HEK293 (cell line): ENCODE data around the gene CAPS.

ENCODE experiments used
- CTCF ChIA-PET: fragments of 350-600 bp; formaldehyde crosslinking; extraction: SDS; loops from one replicate; lab custom pipeline; 2021; ENCODE audit warnings: antibody characterized with exemption; lab: Yijun Ruan, JAX
- POLR2A ChIA-PET: fragments of 300-600 bp; formaldehyde crosslinking; extraction: SDS; loops from one replicate; lab custom pipeline; 2020; ENCODE audit warnings: antibody characterized with exemption, inconsistent platforms; lab: Yijun Ruan, JAX
- H3K27ac ChIP-seq: fragments of 200-500 bp; sonication (Bioruptor generic); 2 replicates; pipeline ENCODE4 v1.5.1; 2014; ENCODE audit warnings: low read depth, low read length, control low read depth, inconsistent platforms; ENCODE audit errors: extremely low read depth
- H3K36me3 ChIP-seq, 2 experiments: fragments of 200-500 bp in 1 of 2; sonication (Bioruptor generic) in 1 of 2; 1 replicate in 1 of 2; 2 replicates in 1 of 2; pipeline ENCODE4 v1.5.1; 2014 to 2017; ENCODE audit warnings: inconsistent platforms in 2 of 2, low read length in 2 of 2; ENCODE audit not compliant: control insufficient read depth in 2 of 2, insufficient read depth in 1 of 2
- H3K4me1 ChIP-seq: fragments of 200-500 bp; sonication (Bioruptor generic); 2 replicates; pipeline ENCODE4 v1.5.1; 2014; ENCODE audit warnings: mild to moderate bottlenecking, low read length, inconsistent platforms; ENCODE audit not compliant: control insufficient read depth, insufficient read depth
- H3K4me3 ChIP-seq: 2 replicates; pipeline ENCODE4 v1.5.1; 2011; ENCODE audit warnings: low read depth, mild to moderate bottlenecking, control low read depth, low read length, moderate library complexity
- H3K9me3 ChIP-seq: fragments of 200-500 bp; sonication (Bioruptor generic); 2 replicates; pipeline ENCODE4 v1.5.1; 2014; ENCODE audit warnings: low read depth, low read length, inconsistent platforms; ENCODE audit not compliant: control insufficient read depth, insufficient read depth
- HOXA7 ChIP-seq: sonication (generic); formaldehyde crosslinking; IDR thresholded peaks from 2 replicates; pipeline ENCODE4 v1.8.1; 2022; ENCODE audit warnings: missing genetic modification reagents, borderline replicate concordance
- KLF7 ChIP-seq: fragments of 450-650 bp; formaldehyde crosslinking; IDR thresholded peaks from 2 replicates; pipeline ENCODE4 v1.5.1; 2016; ENCODE audit warnings: missing biosample characterization, missing genetic modification characterization, borderline replicate concordance
- WT1 ChIP-seq: fragments of 450-650 bp; formaldehyde crosslinking; IDR thresholded peaks from 2 replicates; pipeline ENCODE4 v1.5.1; 2016; ENCODE audit warnings: missing biosample characterization, missing genetic modification characterization
- YY1 ChIP-seq: fragments of 450-650 bp; formaldehyde crosslinking; IDR thresholded peaks from 2 replicates; pipeline ENCODE4 v1.5.1; 2018; ENCODE audit warnings: missing biosample characterization, missing genetic modification characterization
- ZNF174 ChIP-seq: fragments of 450-650 bp; formaldehyde crosslinking; IDR thresholded peaks from 2 replicates; pipeline ENCODE4 v1.5.0; 2017; ENCODE audit warnings: missing biosample characterization, mild to moderate bottlenecking, missing genetic modification characterization
- ZNF211 ChIP-seq: fragments of 450-650 bp; formaldehyde crosslinking; IDR thresholded peaks from 2 replicates; pipeline ENCODE4 v1.5.1; 2016; ENCODE audit warnings: low read depth, missing biosample characterization, missing genetic modification characterization
- ZNF214 ChIP-seq: fragments of 450-650 bp; formaldehyde crosslinking; IDR thresholded peaks from 2 replicates; pipeline ENCODE4 v1.5.1; 2017; ENCODE audit warnings: missing biosample characterization, mild to moderate bottlenecking, missing genetic modification characterization, borderline replicate concordance
- ZNF302 ChIP-seq: fragments of 450-650 bp; formaldehyde crosslinking; IDR thresholded peaks from 2 replicates; pipeline ENCODE4 v1.5.1; 2016; ENCODE audit warnings: missing biosample characterization, missing genetic modification characterization, low read depth
- ZNF585B ChIP-seq: fragments of 450-650 bp; formaldehyde crosslinking; IDR thresholded peaks from 2 replicates; pipeline ENCODE4 v1.5.1; 2016; ENCODE audit warnings: missing biosample characterization, missing genetic modification characterization
- ZNF701 ChIP-seq: fragments of 450-650 bp; formaldehyde crosslinking; IDR thresholded peaks from 2 replicates; pipeline ENCODE4 v1.5.1; 2016; ENCODE audit warnings: missing biosample characterization, missing genetic modification characterization
- ZNF747 ChIP-seq: fragments of 450-650 bp; formaldehyde crosslinking; IDR thresholded peaks from 2 replicates; pipeline ENCODE4 v1.5.1; 2016; ENCODE audit warnings: missing biosample characterization, missing genetic modification characterization
- ZNF792 ChIP-seq: fragments of 450-650 bp; formaldehyde crosslinking; IDR thresholded peaks from 2 replicates; pipeline ENCODE4 v1.5.1; 2016; ENCODE audit warnings: missing biosample characterization, missing genetic modification characterization
- TF ChIP-seq, protein P1 (sequence below): fragments of 450-650 bp; formaldehyde crosslinking; IDR thresholded peaks from 2 replicates; pipeline ENCODE4 v1.5.1; 2016; ENCODE audit warnings: missing biosample characterization, missing genetic modification characterization
- TF ChIP-seq, protein P2 (sequence below): fragments of 450-650 bp; formaldehyde crosslinking; IDR thresholded peaks from 2 replicates; pipeline ENCODE4 v1.5.1; 2016; ENCODE audit warnings: missing biosample characterization, missing genetic modification characterization, borderline replicate concordance
- TF ChIP-seq, protein P3 (sequence below): fragments of 450-650 bp; formaldehyde crosslinking; IDR thresholded peaks from 2 replicates; pipeline ENCODE4 v1.5.1; 2016; ENCODE audit warnings: missing biosample characterization, missing genetic modification characterization
- TF ChIP-seq, protein P4 (sequence below): fragments of 450-650 bp; formaldehyde crosslinking; IDR thresholded peaks from 2 replicates; pipeline ENCODE4 v1.5.1; 2016; ENCODE audit warnings: missing biosample characterization, missing genetic modification characterization
- TF ChIP-seq, protein P5 (sequence below): fragments of 450-650 bp; formaldehyde crosslinking; IDR thresholded peaks from 2 replicates; pipeline ENCODE4 v1.5.1; 2017; ENCODE audit warnings: missing biosample characterization, missing genetic modification characterization
- TF ChIP-seq, protein P6 (sequence below): fragments of 450-650 bp; formaldehyde crosslinking; IDR thresholded peaks from 2 replicates; pipeline ENCODE4 v1.5.1; 2016; ENCODE audit warnings: missing biosample characterization, missing genetic modification characterization
- TF ChIP-seq, protein P7 (sequence below): sonication (generic); formaldehyde crosslinking; IDR thresholded peaks from 2 replicates; pipeline ENCODE4 v1.8.1; 2022; ENCODE audit warnings: mild to moderate bottlenecking, moderate library complexity, missing genetic modification reagents

Gene CAPS

DNA sequence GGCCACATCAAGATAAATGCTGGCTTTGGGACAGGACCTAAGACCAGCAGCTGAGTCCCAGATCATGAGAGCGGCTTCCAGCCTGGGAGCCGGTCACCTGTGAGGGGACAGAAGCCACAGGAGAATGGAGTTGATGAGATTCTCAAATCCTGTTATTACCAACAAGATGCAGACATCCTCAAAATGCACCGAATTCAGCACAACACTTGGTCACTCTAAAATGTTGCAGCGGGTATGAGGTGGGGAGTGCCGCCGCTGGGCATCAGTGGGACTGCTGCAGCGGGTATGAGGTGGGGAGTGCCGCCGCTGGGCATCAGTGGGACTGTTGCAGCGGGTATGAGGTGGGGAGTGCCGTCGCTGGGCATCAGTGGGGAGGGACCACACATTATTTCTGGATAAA, 42.7 kb downstream of the CAPS start:
- peaks cover 54% of the 10 kb centered on the region for H3K4me1 ChIP-seq
- no peaks in the 10 kb centered on the region for H3K9me3 ChIP-seq
- ChIA-PET CTCF (interaction anchor here (0.7 to 7.3 kb wide), 3 partner anchors 11 to 404 kb away, joined by 3 to 60 read pairs (median 3); partner anchors contain the start of gene CLPP), POLR2A (interaction anchor here (0.6 to 1.3 kb wide), 3 partner anchors 22 to 236 kb away, joined by 3 to 4 read pairs (median 3); partner anchors contain the start of genes NDUFA11 and RANBP3)
- no peak overlapping the region for H3K27ac ChIP-seq
- H3K36me3 ChIP-seq, result peaks cover 0 to 7% of the 10 kb centered on the region in 2 experiments; a peak in 1 of 3 replicates
- no peak overlapping the region for H3K4me3 ChIP-seq
- TF ChIP-seq, protein P1, sequence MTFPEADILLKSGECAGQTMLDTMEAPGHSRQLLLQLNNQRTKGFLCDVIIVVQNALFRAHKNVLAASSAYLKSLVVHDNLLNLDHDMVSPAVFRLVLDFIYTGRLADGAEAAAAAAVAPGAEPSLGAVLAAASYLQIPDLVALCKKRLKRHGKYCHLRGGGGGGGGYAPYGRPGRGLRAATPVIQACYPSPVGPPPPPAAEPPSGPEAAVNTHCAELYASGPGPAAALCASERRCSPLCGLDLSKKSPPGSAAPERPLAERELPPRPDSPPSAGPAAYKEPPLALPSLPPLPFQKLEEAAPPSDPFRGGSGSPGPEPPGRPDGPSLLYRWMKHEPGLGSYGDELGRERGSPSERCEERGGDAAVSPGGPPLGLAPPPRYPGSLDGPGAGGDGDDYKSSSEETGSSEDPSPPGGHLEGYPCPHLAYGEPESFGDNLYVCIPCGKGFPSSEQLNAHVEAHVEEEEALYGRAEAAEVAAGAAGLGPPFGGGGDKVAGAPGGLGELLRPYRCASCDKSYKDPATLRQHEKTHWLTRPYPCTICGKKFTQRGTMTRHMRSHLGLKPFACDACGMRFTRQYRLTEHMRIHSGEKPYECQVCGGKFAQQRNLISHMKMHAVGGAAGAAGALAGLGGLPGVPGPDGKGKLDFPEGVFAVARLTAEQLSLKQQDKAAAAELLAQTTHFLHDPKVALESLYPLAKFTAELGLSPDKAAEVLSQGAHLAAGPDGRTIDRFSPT (tag by site-specific recombination), result peak; percentile 23; the same call in 1 of the 2 replicates
- TF ChIP-seq WT1 (tag by site-specific recombination) (no peak), ZNF214 (tag by site-specific recombination) (no peak)

DNA sequence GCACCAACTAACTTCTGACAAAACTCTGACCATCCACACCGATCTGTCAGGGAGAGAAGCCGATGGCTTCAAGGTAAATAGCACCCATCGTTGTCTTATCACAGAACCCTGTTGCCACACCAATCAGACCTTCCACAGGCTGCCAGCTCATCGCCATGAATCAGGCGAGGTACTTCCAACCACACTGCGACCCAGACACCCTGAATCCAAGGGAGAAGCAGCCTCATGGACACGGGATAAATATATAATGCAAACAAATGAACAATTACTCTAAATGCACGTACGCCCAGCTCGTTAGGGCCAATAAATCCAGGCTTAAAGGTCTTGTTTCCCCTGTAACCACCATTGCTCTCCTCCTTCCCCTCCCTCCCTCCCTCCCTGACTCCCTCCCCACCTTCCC, 43.1 kb downstream of the CAPS start:
- no peak overlapping the region for H3K4me3 ChIP-seq
- H3K27ac ChIP-seq, result no peak overlapping the region
- peaks cover 57% of the 10 kb centered on the region for H3K4me1 ChIP-seq
- ChIA-PET CTCF (interaction anchor here (0.7 to 7.3 kb wide), 5 partner anchors 10 to 404 kb away, joined by 3 to 60 read pairs (median 3); partner anchors contain the start of gene CLPP), POLR2A (interaction anchor here (0.6 to 1.1 kb wide), 2 partner anchors 21 to 236 kb away, joined by 3 to 4 read pairs; partner anchors contain the start of gene RANBP3)
- no peaks in the 10 kb centered on the region for H3K9me3 ChIP-seq
- peaks cover 0 to 4% of the 10 kb centered on the region in 2 experiments; a peak in 1 of 3 replicates for H3K36me3 ChIP-seq
- TF ChIP-seq, protein P2, sequence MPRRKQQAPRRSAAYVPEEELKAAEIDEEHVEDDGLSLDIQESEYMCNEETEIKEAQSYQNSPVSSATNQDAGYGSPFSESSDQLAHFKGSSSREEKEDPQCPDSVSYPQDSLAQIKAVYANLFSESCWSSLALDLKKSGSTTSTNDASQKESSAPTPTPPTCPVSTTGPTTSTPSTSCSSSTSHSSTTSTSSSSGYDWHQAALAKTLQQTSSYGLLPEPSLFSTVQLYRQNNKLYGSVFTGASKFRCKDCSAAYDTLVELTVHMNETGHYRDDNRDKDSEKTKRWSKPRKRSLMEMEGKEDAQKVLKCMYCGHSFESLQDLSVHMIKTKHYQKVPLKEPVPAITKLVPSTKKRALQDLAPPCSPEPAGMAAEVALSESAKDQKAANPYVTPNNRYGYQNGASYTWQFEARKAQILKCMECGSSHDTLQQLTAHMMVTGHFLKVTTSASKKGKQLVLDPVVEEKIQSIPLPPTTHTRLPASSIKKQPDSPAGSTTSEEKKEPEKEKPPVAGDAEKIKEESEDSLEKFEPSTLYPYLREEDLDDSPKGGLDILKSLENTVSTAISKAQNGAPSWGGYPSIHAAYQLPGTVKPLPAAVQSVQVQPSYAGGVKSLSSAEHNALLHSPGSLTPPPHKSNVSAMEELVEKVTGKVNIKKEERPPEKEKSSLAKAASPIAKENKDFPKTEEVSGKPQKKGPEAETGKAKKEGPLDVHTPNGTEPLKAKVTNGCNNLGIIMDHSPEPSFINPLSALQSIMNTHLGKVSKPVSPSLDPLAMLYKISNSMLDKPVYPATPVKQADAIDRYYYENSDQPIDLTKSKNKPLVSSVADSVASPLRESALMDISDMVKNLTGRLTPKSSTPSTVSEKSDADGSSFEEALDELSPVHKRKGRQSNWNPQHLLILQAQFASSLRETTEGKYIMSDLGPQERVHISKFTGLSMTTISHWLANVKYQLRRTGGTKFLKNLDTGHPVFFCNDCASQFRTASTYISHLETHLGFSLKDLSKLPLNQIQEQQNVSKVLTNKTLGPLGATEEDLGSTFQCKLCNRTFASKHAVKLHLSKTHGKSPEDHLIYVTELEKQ (tag by site-specific recombination), result no peak
- TF ChIP-seq, protein P3, sequence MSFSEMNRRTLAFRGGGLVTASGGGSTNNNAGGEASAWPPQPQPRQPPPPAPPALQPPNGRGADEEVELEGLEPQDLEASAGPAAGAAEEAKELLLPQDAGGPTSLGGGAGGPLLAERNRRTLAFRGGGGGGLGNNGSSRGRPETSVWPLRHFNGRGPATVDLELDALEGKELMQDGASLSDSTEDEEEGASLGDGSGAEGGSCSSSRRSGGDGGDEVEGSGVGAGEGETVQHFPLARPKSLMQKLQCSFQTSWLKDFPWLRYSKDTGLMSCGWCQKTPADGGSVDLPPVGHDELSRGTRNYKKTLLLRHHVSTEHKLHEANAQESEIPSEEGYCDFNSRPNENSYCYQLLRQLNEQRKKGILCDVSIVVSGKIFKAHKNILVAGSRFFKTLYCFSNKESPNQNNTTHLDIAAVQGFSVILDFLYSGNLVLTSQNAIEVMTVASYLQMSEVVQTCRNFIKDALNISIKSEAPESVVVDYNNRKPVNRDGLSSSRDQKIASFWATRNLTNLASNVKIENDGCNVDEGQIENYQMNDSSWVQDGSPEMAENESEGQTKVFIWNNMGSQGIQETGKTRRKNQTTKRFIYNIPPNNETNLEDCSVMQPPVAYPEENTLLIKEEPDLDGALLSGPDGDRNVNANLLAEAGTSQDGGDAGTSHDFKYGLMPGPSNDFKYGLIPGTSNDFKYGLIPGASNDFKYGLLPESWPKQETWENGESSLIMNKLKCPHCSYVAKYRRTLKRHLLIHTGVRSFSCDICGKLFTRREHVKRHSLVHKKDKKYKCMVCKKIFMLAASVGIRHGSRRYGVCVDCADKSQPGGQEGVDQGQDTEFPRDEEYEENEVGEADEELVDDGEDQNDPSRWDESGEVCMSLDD (tag by site-specific recombination), result no peak
- TF ChIP-seq HOXA7 (no peak), YY1 (tag by site-specific recombination) (no peak), ZNF747 (no peak), ZNF701 (tag by site-specific recombination) (no peak), WT1 (tag by site-specific recombination) (peak; percentile 70), ZNF792 (tag by site-specific recombination) (no peak), ZNF585B (tag by site-specific recombination) (no peak), KLF7 (tag by site-specific recombination) (no peak), ZNF211 (tag by site-specific recombination) (no peak), ZNF302 (tag by site-specific recombination) (no peak), ZNF174 (tag by site-specific recombination) (no peak)
- TF ChIP-seq, protein P4, sequence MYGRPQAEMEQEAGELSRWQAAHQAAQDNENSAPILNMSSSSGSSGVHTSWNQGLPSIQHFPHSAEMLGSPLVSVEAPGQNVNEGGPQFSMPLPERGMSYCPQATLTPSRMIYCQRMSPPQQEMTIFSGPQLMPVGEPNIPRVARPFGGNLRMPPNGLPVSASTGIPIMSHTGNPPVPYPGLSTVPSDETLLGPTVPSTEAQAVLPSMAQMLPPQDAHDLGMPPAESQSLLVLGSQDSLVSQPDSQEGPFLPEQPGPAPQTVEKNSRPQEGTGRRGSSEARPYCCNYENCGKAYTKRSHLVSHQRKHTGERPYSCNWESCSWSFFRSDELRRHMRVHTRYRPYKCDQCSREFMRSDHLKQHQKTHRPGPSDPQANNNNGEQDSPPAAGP (tag by site-specific recombination), result peak; percentile 56; the same call in 1 of the 2 replicates
- TF ChIP-seq, protein P5, sequence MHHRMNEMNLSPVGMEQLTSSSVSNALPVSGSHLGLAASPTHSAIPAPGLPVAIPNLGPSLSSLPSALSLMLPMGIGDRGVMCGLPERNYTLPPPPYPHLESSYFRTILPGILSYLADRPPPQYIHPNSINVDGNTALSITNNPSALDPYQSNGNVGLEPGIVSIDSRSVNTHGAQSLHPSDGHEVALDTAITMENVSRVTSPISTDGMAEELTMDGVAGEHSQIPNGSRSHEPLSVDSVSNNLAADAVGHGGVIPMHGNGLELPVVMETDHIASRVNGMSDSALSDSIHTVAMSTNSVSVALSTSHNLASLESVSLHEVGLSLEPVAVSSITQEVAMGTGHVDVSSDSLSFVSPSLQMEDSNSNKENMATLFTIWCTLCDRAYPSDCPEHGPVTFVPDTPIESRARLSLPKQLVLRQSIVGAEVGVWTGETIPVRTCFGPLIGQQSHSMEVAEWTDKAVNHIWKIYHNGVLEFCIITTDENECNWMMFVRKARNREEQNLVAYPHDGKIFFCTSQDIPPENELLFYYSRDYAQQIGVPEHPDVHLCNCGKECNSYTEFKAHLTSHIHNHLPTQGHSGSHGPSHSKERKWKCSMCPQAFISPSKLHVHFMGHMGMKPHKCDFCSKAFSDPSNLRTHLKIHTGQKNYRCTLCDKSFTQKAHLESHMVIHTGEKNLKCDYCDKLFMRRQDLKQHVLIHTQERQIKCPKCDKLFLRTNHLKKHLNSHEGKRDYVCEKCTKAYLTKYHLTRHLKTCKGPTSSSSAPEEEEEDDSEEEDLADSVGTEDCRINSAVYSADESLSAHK, result no peak
- TF ChIP-seq, protein P6, sequence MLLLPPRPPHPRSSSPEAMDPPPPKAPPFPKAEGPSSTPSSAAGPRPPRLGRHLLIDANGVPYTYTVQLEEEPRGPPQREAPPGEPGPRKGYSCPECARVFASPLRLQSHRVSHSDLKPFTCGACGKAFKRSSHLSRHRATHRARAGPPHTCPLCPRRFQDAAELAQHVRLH (tag by site-specific recombination), result no peak
- TF ChIP-seq, protein P7, sequence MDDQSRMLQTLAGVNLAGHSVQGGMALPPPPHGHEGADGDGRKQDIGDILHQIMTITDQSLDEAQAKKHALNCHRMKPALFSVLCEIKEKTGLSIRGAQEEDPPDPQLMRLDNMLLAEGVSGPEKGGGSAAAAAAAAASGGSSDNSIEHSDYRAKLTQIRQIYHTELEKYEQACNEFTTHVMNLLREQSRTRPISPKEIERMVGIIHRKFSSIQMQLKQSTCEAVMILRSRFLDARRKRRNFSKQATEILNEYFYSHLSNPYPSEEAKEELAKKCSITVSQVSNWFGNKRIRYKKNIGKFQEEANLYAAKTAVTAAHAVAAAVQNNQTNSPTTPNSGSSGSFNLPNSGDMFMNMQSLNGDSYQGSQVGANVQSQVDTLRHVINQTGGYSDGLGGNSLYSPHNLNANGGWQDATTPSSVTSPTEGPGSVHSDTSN (CRISPR knock-in tag), result no peak
